NCI-H1417 (cell line): ENCODE results near the gene BRSK1.

ENCODE experiments used
- DNase-seq, 3 experiments: peaks; one replicate each; lab custom pipeline; 2025; lab: John Stamatoyannopoulos, UW

Gene BRSK1

GRCh38 chr19:55352549-55353145 is 68.8 kb downstream of the BRSK1 start:
- no peak for DNase-seq

- peak in 1 of 3 experiments; percentile 47 for DNase-seq
Measured at GRCh38 chr19:55353356-55353802, 69.6 kb downstream of the BRSK1 start.

DNA sequence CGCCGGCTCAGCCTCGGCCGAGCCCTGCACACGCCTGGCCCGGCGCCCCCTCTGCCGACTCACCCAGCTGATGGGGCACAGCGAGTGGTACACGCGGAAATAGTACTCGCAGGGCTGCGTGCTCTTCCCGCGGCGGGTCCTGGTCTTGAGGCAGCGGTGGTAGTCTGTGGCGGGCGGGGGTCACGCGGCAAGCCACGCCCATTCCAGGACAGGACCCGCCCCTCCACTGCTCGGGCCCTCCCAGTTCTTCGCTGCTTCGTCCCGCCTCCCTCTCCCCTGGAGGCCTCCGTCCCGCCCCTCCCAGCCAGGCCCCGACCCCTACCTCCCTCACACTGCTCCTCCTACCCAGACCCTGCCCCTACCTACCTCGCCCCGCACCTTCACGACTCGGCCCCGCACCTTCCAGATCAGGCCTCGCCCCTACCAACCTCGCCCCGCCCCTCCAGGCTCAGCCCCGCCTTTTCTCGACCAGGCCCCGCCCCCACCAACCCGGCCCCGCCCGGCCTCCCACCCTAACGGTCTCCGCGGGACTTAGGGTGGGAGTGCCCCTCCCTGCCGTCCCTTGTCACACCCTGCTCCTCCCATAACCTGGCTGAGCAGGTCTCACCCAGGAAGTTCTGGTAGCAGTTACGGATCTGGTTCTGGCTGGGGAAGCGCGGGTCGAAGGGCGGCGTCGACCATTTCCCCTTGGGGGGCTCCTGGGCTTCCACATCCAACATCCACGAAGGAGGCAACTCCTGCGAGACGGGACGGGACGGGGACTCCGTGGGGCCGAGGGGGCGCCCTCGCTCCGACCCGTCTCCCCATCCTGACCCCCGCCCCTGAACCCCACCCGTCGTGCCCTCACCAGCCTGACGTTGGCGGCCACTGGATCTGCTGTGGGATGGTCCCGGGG is 70.3 kb downstream of the BRSK1 start:
- peak; percentile 55 to 62 (median 59) for DNase-seq

DNA sequence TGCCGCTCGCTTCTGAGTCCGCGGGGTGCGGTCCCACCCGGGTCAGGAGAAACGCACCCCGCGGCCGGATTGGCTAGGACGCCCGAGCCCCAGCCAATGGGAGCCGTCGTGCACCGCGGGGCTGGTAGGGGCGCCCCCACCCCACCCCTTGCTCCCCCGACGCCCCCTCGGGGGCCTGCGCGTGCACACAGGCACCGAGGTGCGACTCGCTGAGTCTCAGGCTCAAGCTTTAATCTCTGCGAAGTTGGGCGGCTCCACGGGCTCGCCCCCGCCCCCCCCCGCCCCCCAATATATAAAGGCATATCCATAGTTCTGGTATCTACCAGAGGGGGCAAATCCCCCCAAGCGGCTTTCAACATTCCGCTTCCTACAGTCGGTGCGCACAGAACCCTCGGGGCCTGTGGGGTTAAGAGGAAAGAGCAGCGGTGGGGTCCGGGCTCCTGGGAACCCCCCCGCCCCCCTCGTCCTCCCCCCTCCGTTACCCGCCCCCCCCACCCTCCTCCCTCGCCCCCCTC is 71.0 kb downstream of the BRSK1 start, which contains the start of gene COX6B2:
COX6B2 (minus strand) TSS at position 22 of the 515 bp plus-strand sequence. CDS start 198 bp downstream, outside the sequence.
- DNase-seq: no peak

DNA sequence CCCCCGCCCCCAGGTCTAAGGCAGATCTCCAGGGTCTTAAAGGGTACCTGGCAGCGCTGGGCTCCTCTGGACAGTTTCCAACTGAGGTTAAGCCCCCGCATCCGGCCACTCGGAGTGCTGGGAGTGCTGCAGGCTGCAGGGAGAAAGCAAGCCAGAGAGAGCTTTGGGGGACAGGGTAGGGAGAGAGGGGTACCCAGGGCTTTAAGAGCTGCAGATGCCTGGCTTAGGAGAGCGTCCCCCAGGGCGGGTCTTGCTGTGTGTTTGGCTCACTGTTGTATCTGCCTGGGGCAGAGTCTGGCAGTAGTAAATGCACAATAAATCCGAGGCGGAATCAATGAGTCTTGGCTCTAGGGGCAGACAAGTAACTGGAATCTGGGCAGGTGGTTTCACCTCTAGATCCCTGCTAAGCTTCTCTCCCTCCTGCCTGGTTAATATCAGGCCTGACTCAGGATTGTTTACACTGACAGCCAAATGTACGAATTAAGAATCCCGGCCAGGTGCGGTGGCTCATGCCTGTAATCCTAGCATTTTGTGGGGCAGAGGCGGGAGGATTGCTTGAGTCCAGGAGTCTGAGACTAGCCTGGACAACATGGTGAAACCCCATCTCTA is 71.5 kb downstream of the BRSK1 start:
- peak in 1 of 3 experiments; percentile 27 for DNase-seq

DNA sequence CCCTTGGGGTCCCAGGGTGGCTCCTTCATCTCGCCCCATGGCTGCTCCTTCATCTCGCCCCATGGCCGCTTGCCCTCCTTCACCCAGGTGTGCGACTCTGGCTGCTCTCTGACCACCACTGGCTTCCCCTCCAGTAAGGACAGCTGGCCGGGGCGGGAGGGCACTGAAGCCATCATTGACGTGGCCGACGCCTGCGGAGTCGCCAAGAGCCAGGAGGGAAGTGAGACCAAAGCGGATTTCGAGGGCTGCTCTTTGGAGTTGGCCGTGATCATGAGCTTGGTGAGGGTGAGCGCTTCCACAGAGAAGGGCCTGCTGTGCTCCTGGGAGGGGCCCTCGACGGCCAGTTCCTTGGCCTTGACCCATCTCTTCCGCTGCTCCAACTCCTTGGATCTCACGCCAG is 74.7 kb downstream of the BRSK1 start:
- DNase-seq: no peak

GRCh38 chr19:55358943-55359908 is 75.4 kb downstream of the BRSK1 start:
- DNase-seq: no peak

DNA sequence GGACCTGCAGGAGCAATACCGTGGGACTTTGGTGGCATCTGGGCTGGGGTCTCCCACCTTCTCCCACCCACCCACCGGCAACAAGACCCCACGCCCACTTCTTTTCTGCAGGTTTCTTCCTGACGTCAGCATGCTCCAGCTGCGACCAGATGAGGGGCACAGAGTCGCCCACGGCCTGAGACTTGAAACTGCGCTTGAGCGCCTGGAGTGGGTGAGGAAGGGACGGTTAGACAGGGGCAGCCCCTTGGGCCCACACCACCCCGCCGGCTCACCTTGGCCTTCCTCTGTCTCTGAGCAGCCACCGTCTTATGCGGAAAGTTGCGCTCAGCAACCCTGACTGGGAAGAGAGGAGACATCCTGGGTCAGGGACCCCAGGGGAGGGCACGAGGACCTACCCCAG is 77.1 kb downstream of the BRSK1 start:
- no peak for DNase-seq
